ENCODE data around the gene ASB1. TPM values are rescaled to one million over a fixed set of nuclear protein-coding genes. Genes with fewer than 3 reads are reported as not detected.

ASB1 gene
- total RNA-seq, 4 donors from 2014 or later = 7.3 to 19.4 (median 17.2) TPM

DNA sequence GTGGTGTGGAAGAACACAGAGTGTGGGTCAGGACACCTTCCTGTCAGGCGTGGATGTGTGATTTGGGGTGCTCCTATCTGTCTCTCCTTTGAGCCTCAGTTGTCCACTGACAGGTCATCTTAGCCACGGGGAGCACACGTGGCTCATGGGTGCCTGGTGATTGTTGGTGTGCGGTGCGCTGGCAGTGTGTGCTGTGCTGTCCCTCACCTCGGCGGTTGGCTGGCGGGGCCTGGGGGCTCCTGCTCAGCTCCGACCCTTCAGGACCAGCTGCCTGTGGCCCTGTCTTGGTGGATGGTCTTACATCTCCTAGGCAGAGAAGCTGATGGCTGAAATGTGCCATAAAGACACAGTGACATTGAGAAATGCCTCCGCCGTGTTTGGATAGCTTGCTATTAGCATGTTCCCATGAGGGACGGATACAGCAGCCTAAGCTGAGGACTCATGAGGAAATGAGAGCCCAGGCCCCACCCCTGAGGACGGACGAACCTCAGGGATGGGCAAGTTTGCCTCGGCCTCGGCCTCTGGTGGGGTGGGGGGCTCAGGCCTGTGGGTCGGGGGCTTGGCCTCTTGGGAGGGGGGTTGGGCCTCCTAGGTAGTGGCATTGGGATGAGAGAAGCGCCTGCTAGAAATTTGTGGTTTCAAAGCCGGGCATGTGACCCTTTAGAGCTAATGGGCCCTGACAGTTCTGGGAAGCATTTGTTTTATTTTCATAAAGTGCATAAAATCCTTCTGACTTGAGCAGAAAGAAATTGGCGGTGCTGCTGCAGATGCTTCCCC, 20.3 kb upstream of the ASB1 start:
- TF ChIP-seq, protein P1, sequence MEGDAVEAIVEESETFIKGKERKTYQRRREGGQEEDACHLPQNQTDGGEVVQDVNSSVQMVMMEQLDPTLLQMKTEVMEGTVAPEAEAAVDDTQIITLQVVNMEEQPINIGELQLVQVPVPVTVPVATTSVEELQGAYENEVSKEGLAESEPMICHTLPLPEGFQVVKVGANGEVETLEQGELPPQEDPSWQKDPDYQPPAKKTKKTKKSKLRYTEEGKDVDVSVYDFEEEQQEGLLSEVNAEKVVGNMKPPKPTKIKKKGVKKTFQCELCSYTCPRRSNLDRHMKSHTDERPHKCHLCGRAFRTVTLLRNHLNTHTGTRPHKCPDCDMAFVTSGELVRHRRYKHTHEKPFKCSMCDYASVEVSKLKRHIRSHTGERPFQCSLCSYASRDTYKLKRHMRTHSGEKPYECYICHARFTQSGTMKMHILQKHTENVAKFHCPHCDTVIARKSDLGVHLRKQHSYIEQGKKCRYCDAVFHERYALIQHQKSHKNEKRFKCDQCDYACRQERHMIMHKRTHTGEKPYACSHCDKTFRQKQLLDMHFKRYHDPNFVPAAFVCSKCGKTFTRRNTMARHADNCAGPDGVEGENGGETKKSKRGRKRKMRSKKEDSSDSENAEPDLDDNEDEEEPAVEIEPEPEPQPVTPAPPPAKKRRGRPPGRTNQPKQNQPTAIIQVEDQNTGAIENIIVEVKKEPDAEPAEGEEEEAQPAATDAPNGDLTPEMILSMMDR (IDR thresholded peaks at IDR 0.05; ENCODE audit: low read depth) = no peak

DNA sequence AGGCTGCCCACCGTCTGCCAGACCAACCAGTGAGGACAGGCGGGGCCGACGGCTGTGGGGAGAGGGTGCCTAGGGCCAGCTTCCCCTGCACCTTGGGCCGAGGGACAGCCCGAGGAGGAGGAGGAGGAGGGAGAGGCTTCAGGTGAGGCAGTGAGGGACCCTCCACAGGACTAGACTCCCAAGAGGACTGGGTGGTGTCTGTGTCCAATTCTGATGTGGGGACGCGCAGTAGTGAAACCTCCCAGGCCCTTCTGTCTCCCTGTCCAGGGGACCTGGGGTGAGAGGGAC, 19.8 kb upstream of the ASB1 start:
- TF ChIP-seq, protein P1 (IDR thresholded peaks at IDR 0.05; ENCODE audit: low read depth) = no peak

DNA sequence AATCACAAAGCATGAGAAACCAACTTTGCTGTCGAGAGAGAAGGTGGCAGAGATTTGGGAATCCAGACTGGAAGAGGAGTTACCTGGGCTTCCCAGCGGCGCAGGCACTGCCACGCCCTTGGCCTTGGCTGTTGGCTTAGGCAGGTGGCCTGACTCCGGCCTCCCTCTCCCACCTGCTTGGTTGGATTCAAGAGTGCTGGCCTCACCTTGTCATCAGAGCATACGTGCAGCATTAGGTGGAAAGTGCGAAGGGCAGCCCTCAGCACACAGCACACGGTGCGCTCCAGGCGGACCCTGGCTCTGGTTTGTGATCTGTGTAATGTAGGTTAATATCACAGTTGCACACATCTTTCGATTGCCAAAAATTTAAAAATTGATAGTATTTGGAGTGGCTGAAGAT, 19.2 kb upstream of the ASB1 start:
- TF ChIP-seq, protein P1 (IDR thresholded peaks at IDR 0.05; ENCODE audit: low read depth) = no peak

DNA sequence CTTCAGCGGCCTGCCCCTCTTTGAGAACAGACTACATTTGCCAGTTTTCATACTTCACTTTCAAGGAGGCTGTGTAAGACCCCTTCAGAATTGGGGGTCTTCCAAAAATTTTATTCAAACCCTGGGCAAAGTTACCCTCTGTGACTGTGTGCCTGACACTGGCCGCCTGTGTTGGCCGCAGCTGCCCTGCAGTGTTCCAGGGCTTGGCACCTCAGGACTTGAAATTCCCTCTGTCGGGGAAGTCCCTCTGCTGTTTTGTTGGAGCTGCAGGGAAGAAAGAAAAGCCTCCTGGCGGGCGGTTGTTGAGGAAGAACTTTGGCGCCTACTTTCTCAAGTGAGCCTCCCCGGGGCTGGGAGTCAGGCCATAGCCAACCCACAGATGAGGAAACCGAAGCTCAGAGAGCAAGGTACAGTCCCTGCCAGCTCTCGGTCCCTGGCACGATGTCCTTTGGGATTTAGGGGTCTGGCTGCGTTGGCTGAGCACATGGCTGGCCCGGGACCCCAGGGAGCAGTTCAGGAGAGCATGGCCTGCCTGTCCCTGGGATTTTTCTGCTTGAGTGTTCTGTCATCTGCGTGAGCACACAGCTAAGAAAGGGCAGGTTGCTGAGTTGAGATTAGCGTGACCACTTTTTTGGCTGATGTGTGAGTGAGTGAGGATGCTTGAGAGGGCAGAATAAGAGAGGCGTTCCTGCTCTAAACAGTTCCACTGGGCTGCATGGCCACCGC, 17.9 kb upstream of the ASB1 start:
- TF ChIP-seq, protein P1 (IDR thresholded peaks at IDR 0.05; ENCODE audit: low read depth) = no peak

DNA sequence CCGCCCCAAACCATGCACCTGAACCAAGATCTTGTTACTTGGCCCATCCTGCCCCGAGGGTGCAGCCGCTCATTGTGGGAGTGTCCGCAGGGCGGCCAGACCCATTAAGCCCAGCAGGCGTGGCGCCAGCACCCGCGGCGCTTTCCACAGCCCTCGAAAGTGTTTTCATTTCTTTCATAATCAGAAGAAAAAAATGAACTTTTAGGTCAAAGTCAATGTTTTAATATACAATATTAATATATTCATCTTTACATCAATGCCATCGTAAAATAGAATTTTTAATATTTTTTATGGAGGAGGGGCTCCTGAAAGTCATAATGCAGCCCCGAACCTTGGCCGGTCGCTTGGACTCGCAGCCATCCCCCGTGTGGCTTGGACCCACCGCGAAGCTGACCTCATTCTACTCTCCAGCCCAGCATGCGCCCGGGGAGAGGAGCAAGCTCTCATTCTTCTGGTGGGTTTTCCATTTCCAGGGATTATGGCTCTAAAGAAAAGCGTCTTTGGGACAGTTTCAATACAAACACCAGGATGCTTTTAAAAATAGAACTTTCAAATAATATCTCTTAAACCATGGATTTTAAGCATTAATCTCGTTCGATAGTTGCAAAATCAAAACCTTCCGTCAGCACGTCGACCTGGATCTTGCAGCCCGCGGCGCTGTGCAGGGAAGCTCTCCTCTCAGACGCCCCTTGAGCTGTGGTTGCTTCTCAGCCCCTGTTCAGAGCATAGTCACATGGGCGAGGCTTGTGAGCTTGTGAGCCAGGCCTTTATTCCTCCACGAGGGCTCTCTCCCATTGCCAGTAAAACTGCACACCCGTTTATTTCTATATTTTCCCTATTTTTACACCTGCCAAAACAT, 17.2 kb upstream of the ASB1 start:
- TF ChIP-seq, protein P1 (IDR thresholded peaks at IDR 0.05; ENCODE audit: low read depth) = no peak

DNA sequence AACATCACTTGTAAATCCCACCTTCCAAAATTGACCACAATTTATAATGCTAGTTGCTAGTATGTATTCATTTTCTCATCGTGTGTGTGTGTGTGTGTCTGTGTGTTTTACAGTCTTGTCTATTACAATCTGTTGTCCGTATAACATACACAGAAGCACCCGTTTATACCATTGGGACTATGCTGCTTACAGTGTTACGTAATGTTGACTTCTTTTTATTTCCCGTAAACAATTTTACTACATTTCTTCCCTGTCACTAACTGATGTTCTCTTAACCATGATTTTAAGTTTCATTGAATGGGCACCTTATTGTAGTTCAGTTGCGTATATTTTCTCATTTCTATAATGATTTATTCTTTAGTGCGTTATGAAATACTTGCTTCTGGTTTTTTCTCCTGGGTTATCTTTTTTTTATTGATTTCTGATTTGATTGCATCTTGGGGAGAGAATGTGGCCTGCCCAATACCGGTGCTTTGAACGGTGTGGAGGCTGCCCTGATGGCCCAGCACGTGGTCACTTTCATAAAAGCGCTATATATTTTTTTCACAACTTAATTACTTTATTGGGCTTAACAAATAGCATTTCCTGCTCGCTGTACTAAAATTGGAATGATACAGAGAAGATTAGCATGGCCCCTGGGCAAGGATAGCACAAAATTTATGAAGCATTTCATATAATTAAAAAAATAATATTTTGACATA, 14.5 kb upstream of the ASB1 start:
- TF ChIP-seq, protein P1 (IDR thresholded peaks at IDR 0.05; ENCODE audit: low read depth) = no peak
